Measurements from ENCODE around the gene PTOV1. TPM values are rescaled to one million over a fixed set of nuclear protein-coding genes. Genes with fewer than 3 reads are reported as not detected.
A peak's percentile ranks its signal among the peaks of the same experiment; 100 is the strongest.

The PTOV1 gene
- total and polyA plus RNA-seq, 2 of the 8 experiments (the other 6 are each of a cell fraction or from before 2014, with no cell fraction given) = 147 to 251 TPM

DNA sequence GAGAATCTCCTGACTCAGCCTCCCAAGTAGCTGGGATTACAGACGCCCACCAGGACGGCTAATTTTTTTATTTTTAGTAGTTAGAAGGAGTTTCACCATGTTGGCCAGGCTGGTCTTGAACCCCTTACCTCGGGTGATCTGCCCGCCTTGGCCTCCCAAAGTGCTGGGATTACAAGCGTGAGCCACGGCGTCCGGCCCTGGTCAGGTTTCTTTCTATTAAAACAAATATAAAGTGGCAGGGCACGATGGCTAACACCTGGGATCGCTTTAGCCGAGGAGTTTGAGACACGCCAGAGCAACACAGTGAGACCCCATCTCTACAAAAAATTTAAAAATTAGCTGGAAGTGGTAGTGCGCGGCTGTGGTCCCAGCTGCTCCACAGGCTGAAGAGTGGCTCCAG lies 34.4 kb upstream of the PTOV1 start:
- Histone ChIP-seq H4K5ac (ENCODE audit: insufficient read length, low read depth, low read length) (no peak overlapping the region), H4K20me1 (replicated peaks in 1 of 2; ENCODE audit: control insufficient read depth in 1 of 2, insufficient read depth in 2 of 2, low read length in 2 of 2) (no peaks in the 10 kb centered on the region), H2BK120ac (replicated peaks; ENCODE audit: low read depth, low read length) (no peak overlapping the region), H3K14ac (ENCODE audit: insufficient read length) (no peak overlapping the region), H2AFZ (ENCODE audit: low read length) (no peak overlapping the region), H3K56ac (replicated peaks; ENCODE audit: insufficient read length, low read depth, low read length) (no peak overlapping the region), H3K36me3 (ENCODE audit: control insufficient read depth in 2 of 4, insufficient read depth in 4 of 4, low read length in 3 of 4) (peaks cover 0 to 3% (median 0%) of the 10 kb centered on the region in 4 experiments; a peak in 2 of 8 replicates), H3K4me1 (replicated peaks in 1 of 4; ENCODE audit: control insufficient read depth in 3 of 4, insufficient read depth in 4 of 4, low read length in 3 of 4) (peaks cover 4 to 11% (median 6%) of the 10 kb centered on the region in 4 experiments), H3K9me3 (ENCODE audit: insufficient read depth in 2 of 2, low read depth in 1 of 2, low read length in 1 of 2) (no peaks in the 10 kb centered on the region), H2BK12ac (ENCODE audit: low read depth, low read length) (peak overlapping the region; percentile 35; the same call in 1 of the 2 replicates), H2BK15ac (ENCODE audit: low read length) (no peak overlapping the region), H4K91ac (replicated peaks; ENCODE audit: insufficient read length, low read length) (no peak overlapping the region), H3K27ac (ENCODE audit: low read depth, low read length) (no peak overlapping the region), H3K4me3 (ENCODE audit: extremely low read depth in 1 of 4, insufficient read depth in 2 of 4, low read depth in 3 of 4, low read length in 4 of 4) (no peak overlapping the region; a peak in 1 of 8 replicates), H4K8ac (ENCODE audit: extremely low read depth, insufficient read depth, low read length) (peak overlapping the region; percentile 48; the same call in 1 of the 2 replicates), H3K23ac (ENCODE audit: insufficient read length) (no peak overlapping the region), H3K79me2 (ENCODE audit: control insufficient read depth in 1 of 2, insufficient read depth in 2 of 2, low read length in 2 of 2) (peaks cover 0 to 16% of the 10 kb centered on the region in 2 experiments; a peak in 3 of 4 replicates), H3K79me1 (ENCODE audit: low read depth, low read length) (peaks cover 9% of the 10 kb centered on the region), H2BK20ac (ENCODE audit: low read length) (no peak overlapping the region), H3K18ac (ENCODE audit: extremely low read depth, low read length) (no peak overlapping the region), H3K4ac (replicated peaks; ENCODE audit: insufficient read length, low read depth, low read length) (no peak overlapping the region), H3K4me2 (ENCODE audit: insufficient read depth in 1 of 2, low read depth in 2 of 2, low read length in 2 of 2) (peak overlapping the region; percentile 58 to 78; a peak in 2 of 4 replicates), H3K27me3 (replicated peaks in 1 of 4; ENCODE audit: control insufficient read depth in 3 of 4, extremely low read depth in 1 of 4, insufficient read depth in 3 of 4, low read length in 3 of 4) (no peaks in the 10 kb centered on the region), H2BK5ac (ENCODE audit: low read depth, low read length) (no peak overlapping the region; the same call in 1 of the 2 replicates), H3K23me2 (ENCODE audit: low read depth, low read length) (peaks cover 2% of the 10 kb centered on the region), H2AK5ac (ENCODE audit: low read depth, low read length) (no peak overlapping the region), H3K9ac (replicated peaks in 1 of 4; ENCODE audit: extremely low read depth in 1 of 4, low read depth in 3 of 4, low read length in 3 of 4) (no peak overlapping the region)
- ChIA-PET POLR2A (ENCODE audit: partially characterized antibody) (interaction anchor here (1.1 kb wide), 1 partner anchor 73 kb away, joined by 3 read pairs; no protein-coding TSS in a partner anchor), CTCF (ENCODE audit: partially characterized antibody) (no interaction called here)
- WGBS, 2 experiments (ENCODE audit: extremely low coverage in 1 of 2, insufficient coverage in 1 of 2, insufficient read length in 1 of 2, insufficient replicate concordance in 2 of 2, low coverage in 1 of 2, low lambda C conversion rate in 2 of 2, missing lambda C conversion rate in 1 of 2) = 89% methylated on average over 14 of the region's 14 CpGs; no CpG with 5 or more reads in 1 of the 2 experiments
- DNase-seq (ENCODE audit: low read depth in 1 of 2, low spot score in 2 of 2) (no peak), FAIRE-seq (no peak)
- no peak for TF ChIP-seq BACH1 (IDR thresholded peaks at IDR 0.05; ENCODE audit: low read length)
- TF ChIP-seq RXRA (IDR thresholded peaks at IDR 0.05; ENCODE audit: insufficient read depth, low read depth, low read length) = no peak
- no peak for TF ChIP-seq SIN3A (conservative IDR thresholded peaks at IDR 0.05 in 1 of 2, IDR thresholded peaks at IDR 0.05 in 1 of 2; ENCODE audit: low read depth in 1 of 2, low read length in 2 of 2)
- TF ChIP-seq SP4 (IDR thresholded peaks at IDR 0.05; ENCODE audit: low read length) = no peak
- no peak for TF ChIP-seq GABPA (IDR thresholded peaks at IDR 0.05; ENCODE audit: borderline replicate concordance, insufficient read depth, low read length)
- TF ChIP-seq, protein P1, sequence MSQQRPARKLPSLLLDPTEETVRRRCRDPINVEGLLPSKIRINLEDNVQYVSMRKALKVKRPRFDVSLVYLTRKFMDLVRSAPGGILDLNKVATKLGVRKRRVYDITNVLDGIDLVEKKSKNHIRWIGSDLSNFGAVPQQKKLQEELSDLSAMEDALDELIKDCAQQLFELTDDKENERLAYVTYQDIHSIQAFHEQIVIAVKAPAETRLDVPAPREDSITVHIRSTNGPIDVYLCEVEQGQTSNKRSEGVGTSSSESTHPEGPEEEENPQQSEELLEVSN (IDR thresholded peaks at IDR 0.05) = no peak
- TF ChIP-seq SP1 (IDR thresholded peaks at IDR 0.05; ENCODE audit: low read depth, low read length) = no peak
- no peak for TF ChIP-seq PHF8 (conservative IDR thresholded peaks at IDR 0.05; ENCODE audit: low read depth, low read length)
- TF ChIP-seq POU5F1 (IDR thresholded peaks at IDR 0.05; ENCODE audit: low read depth, low read length) = no peak
- no peak for TF ChIP-seq SAP30 (IDR thresholded peaks at IDR 0.05; ENCODE audit: insufficient read depth, insufficient replicate concordance, low read length)
- TF ChIP-seq CBX5 (IDR thresholded peaks at IDR 0.05; ENCODE audit: low read depth, low read length) = no peak
- no peak for TF ChIP-seq JUN (IDR thresholded peaks at IDR 0.05; ENCODE audit: low read depth, low read length)
- no peak for TF ChIP-seq NRF1 (IDR thresholded peaks at IDR 0.05; ENCODE audit: low read depth, low read length)
- no peak for TF ChIP-seq SRF (IDR thresholded peaks at IDR 0.05; ENCODE audit: low read depth, low read length)

Measured in H1 (cell line).